OCI-LY1 (cell line): ENCODE measurements around the gene HES2.

ENCODE experiments used
- H2AFZ ChIP-seq: fragments of 200-600 bp; sonication (generic), shearing (Covaris generic); 2 replicates; pipeline ENCODE4 v1.6.0; 2014; ENCODE audit warnings: antibody characterized with exemption, mild to moderate bottlenecking, low read length
- H3F3A ChIP-seq: fragments of 200-600 bp; sonication (generic), shearing (Covaris generic); 2 replicates; pipeline ENCODE4 v1.6.0; 2014; ENCODE audit warnings: mild to moderate bottlenecking, antibody characterized with exemption, low read length, moderate library complexity; ENCODE audit not compliant: insufficient read depth
- H3K27ac ChIP-seq: fragments of 200-600 bp; sonication (generic); 2 replicates; pipeline ENCODE4 v1.5.1; 2014; ENCODE audit warnings: low read length, mixed run types, mild to moderate bottlenecking, low read depth; ENCODE audit not compliant: poor library complexity, severe bottlenecking
- H3K27me3 ChIP-seq: fragments of 200-600 bp; sonication (generic); 2 replicates; pipeline ENCODE4 v1.6.0; 2014; ENCODE audit warnings: antibody characterized with exemption, mild to moderate bottlenecking, low read length, moderate library complexity; ENCODE audit not compliant: insufficient read depth
- H3K36me3 ChIP-seq: fragments of 200-600 bp; sonication (generic); 2 replicates; pipeline ENCODE4 v1.6.1; 2014; ENCODE audit warnings: mild to moderate bottlenecking, antibody characterized with exemption, low read length, moderate library complexity, mixed read lengths; ENCODE audit not compliant: insufficient read depth
- H3K4me1 ChIP-seq: fragments of 200-600 bp; sonication (generic); 2 replicates; pipeline ENCODE4 v1.5.1; 2014; ENCODE audit warnings: mild to moderate bottlenecking, low read length, moderate library complexity; ENCODE audit not compliant: insufficient read depth, severe bottlenecking
- H3K4me2 ChIP-seq: fragments of 200-600 bp; sonication (generic), shearing (Covaris generic); 2 replicates; pipeline ENCODE4 v1.6.1; 2014; ENCODE audit warnings: low read length
- H3K4me3 ChIP-seq: fragments of 200-600 bp; sonication (generic); 2 replicates; pipeline ENCODE4 v1.5.1; 2014; ENCODE audit warnings: low read length, low read depth, mild to moderate bottlenecking, mixed read lengths; ENCODE audit not compliant: poor library complexity, severe bottlenecking
- H3K79me2 ChIP-seq: fragments of 200-600 bp; shearing (Covaris generic); 2 replicates; pipeline ENCODE4 v1.6.1; 2016; ENCODE audit warnings: mixed run types, low read length, mixed read lengths; ENCODE audit not compliant: insufficient read depth
- H3K9ac ChIP-seq: fragments of 200-600 bp; sonication (generic), shearing (Covaris generic); 2 replicates; pipeline ENCODE4 v1.6.1; 2014; ENCODE audit warnings: mild to moderate bottlenecking, low read length, mixed read lengths
- H3K9me2 ChIP-seq: fragments of 200-600 bp; sonication (generic), shearing (Covaris generic); 2 replicates; pipeline ENCODE4 v1.6.1; 2014; ENCODE audit warnings: low read depth, mild to moderate bottlenecking, low read length, mixed read lengths
- H3K9me3 ChIP-seq: fragments of 200-600 bp; shearing (Covaris generic); 2 replicates; pipeline ENCODE4 v1.6.1; 2014; ENCODE audit warnings: low read length, mixed read lengths
- H4K20me1 ChIP-seq: fragments of 200-600 bp; sonication (generic), shearing (Covaris generic); 2 replicates; pipeline ENCODE4 v1.6.0; 2016; ENCODE audit warnings: mild to moderate bottlenecking, low read length; ENCODE audit not compliant: insufficient read depth
- EZH2 ChIP-seq: fragments of 200-600 bp; sonication (generic), shearing (Covaris generic); IDR thresholded peaks from 2 replicates; pipeline ENCODE4 v1.8.0; 2017; ENCODE audit warnings: borderline replicate concordance, mixed run types, mild to moderate bottlenecking, antibody characterized with exemption, low read length, moderate library complexity, mixed read lengths
- TF ChIP-seq, protein P1 (sequence below): fragments of 200-600 bp; sonication (generic), shearing (Covaris generic); IDR thresholded peaks from 2 replicates; pipeline ENCODE4 v1.5.1; 2017; ENCODE audit warnings: mild to moderate bottlenecking, antibody characterized with exemption, low read length, moderate library complexity, mixed read lengths

HES2 gene

DNA sequence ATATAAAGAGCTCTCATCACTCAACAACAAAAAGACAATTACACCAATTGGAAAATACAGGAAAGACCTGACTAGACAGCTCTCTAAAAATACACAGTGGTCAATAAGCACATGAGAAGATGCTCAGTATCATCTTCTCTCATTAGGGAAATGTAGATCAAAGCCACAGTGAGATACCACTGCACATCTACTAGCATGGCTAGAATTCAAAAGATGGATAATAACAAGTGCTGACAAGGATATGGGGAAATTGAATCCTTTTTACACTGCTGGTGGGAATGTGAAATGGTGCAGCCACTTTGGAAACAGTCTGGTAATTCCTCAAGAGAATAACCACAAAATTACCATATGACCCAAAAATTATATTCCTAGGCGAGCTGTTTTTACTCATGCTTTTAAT, 35.6 kb downstream of the HES2 start:
- peaks cover 3% of the 10 kb centered on the region; the same call in 1 of the 2 replicates for H3F3A ChIP-seq
- no peak overlapping the region for H2AFZ ChIP-seq
- no peaks in the 10 kb centered on the region for H3K9me2 ChIP-seq
- no peaks in the 10 kb centered on the region for H4K20me1 ChIP-seq
- peaks cover 4% of the 10 kb centered on the region; the same call in 1 of the 2 replicates for H3K36me3 ChIP-seq
- no peak for TF ChIP-seq EZH2
- TF ChIP-seq, protein P1, sequence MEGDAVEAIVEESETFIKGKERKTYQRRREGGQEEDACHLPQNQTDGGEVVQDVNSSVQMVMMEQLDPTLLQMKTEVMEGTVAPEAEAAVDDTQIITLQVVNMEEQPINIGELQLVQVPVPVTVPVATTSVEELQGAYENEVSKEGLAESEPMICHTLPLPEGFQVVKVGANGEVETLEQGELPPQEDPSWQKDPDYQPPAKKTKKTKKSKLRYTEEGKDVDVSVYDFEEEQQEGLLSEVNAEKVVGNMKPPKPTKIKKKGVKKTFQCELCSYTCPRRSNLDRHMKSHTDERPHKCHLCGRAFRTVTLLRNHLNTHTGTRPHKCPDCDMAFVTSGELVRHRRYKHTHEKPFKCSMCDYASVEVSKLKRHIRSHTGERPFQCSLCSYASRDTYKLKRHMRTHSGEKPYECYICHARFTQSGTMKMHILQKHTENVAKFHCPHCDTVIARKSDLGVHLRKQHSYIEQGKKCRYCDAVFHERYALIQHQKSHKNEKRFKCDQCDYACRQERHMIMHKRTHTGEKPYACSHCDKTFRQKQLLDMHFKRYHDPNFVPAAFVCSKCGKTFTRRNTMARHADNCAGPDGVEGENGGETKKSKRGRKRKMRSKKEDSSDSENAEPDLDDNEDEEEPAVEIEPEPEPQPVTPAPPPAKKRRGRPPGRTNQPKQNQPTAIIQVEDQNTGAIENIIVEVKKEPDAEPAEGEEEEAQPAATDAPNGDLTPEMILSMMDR, result no peak
- no peaks in the 10 kb centered on the region for H3K79me2 ChIP-seq
- H3K27me3 ChIP-seq, result no peaks in the 10 kb centered on the region
- no peak overlapping the region for H3K9ac ChIP-seq
- H3K4me2 ChIP-seq, result no peak overlapping the region
- H3K4me1 ChIP-seq, result no peaks in the 10 kb centered on the region
- no peak overlapping the region for H3K4me3 ChIP-seq
- peaks cover 5% of the 10 kb centered on the region for H3K9me3 ChIP-seq
- H3K27ac ChIP-seq, result no peak overlapping the region

GRCh38 chr1:6380037-6380436, 39.7 kb downstream of the HES2 start:
- H3F3A ChIP-seq, result no peaks in the 10 kb centered on the region
- peaks cover 4% of the 10 kb centered on the region; the same call in 1 of the 2 replicates for H3K36me3 ChIP-seq
- H3K4me1 ChIP-seq, result no peaks in the 10 kb centered on the region
- H3K27me3 ChIP-seq, result no peaks in the 10 kb centered on the region
- H3K9ac ChIP-seq, result no peak overlapping the region
- peaks cover 5% of the 10 kb centered on the region for H3K9me3 ChIP-seq
- no peaks in the 10 kb centered on the region for H4K20me1 ChIP-seq
- TF ChIP-seq EZH2, result no peak
- TF ChIP-seq, protein P1, result no peak
- no peak overlapping the region for H3K4me2 ChIP-seq
- no peaks in the 10 kb centered on the region for H3K9me2 ChIP-seq
- no peaks in the 10 kb centered on the region for H3K79me2 ChIP-seq
- no peak overlapping the region for H3K4me3 ChIP-seq
- no peak overlapping the region for H2AFZ ChIP-seq
- no peak overlapping the region for H3K27ac ChIP-seq

DNA sequence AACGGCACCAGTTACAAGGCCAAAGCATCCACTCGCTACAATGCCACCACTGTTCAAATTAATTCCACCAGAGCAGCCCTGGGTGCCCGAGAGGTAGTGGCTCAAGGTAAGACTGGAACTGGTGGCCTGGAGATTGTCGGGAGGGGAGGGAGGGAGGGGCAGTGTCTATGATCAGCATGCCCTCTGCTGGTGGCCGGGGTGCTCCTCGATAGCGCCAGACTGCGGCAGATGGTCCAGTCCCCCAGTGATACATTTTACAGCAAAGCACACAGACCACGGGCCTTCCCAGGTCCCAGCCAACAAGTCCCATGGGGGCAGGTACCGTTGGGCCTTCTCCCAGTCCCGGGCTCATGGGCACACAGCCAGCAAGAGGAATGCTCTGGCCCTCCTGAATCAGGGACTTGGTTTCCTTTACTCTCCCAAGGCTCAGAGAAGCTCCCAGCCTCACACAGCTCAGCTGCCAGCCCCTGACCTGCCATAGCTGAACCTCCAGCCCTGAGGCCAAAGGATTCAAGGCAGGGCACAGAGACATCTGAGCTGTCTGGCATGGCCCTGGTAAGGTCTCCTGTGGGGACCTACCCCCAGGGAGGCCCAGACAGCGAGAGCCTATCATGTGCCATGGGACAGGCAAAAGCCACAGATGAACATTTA, 41.5 kb downstream of the HES2 start:
- Histone ChIP-seq H3K4me1 (no peaks in the 10 kb centered on the region), H3K27ac (no peak overlapping the region), H3K79me2 (no peaks in the 10 kb centered on the region), H3K27me3 (no peaks in the 10 kb centered on the region), H3K36me3 (no peaks in the 10 kb centered on the region; the same call in 1 of the 2 replicates), H3K9ac (no peak overlapping the region), H3K4me2 (no peak overlapping the region), H3K9me2 (no peaks in the 10 kb centered on the region), H3F3A (no peaks in the 10 kb centered on the region), H3K4me3 (no peak overlapping the region), H4K20me1 (no peaks in the 10 kb centered on the region), H2AFZ (no peak overlapping the region), H3K9me3 (no peaks in the 10 kb centered on the region)
- TF ChIP-seq, protein P1, result peak; percentile 36
- no peak for TF ChIP-seq EZH2
